ENCODE data around the gene ADARB2.

GRCh38 chr10:1641402-1641801 is 95.9 kb downstream of the ADARB2 start:
- TF ChIP-seq CTCF (IDR thresholded peaks at IDR 0.05), result no peak
- TF ChIP-seq POLR2A (IDR thresholded peaks at IDR 0.05), result no peak
